GM12865 (cell line): ENCODE results near the gene NLRC3.

Source experiments
- DNase-seq: peaks from one replicate; pipeline ENCODE4 v3.0.0; 2010; ENCODE audit warnings: low read depth
- H3K4me3 ChIP-seq: 2 replicates; pipeline ENCODE4 v1.5.1; 2011; ENCODE audit warnings: mild to moderate bottlenecking, low read depth, low read length, control low read depth
- TF ChIP-seq, protein P1 (sequence below): IDR thresholded peaks from 2 replicates; pipeline ENCODE4 v1.5.1; 2011; ENCODE audit warnings: low read length, control low read depth, low read depth, inconsistent platforms; ENCODE audit not compliant: insufficient read depth; ENCODE audit errors: missing control alignments

Gene NLRC3

DNA sequence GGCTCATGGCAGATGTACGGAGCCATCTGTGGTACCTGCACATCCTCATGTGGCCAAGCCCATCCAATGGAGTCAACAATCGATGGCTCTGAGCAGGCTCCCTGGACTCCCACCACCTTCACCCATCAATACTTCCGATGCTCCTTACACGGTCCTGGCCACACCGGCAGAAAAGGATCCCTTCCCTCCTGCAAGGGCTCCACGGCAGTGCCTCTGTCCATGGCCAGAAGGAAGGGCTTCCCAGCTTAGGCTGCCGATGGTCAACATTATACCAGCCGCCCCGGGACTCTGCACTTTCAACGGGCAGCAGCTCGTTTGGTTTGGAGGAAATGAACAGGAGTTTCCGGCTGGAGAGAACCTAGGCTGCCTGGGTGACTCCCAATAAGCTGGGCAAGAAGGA, 21.0 kb upstream of the NLRC3 start:
- DNase-seq: no peak
- no peak overlapping the region for H3K4me3 ChIP-seq
- TF ChIP-seq, protein P1, sequence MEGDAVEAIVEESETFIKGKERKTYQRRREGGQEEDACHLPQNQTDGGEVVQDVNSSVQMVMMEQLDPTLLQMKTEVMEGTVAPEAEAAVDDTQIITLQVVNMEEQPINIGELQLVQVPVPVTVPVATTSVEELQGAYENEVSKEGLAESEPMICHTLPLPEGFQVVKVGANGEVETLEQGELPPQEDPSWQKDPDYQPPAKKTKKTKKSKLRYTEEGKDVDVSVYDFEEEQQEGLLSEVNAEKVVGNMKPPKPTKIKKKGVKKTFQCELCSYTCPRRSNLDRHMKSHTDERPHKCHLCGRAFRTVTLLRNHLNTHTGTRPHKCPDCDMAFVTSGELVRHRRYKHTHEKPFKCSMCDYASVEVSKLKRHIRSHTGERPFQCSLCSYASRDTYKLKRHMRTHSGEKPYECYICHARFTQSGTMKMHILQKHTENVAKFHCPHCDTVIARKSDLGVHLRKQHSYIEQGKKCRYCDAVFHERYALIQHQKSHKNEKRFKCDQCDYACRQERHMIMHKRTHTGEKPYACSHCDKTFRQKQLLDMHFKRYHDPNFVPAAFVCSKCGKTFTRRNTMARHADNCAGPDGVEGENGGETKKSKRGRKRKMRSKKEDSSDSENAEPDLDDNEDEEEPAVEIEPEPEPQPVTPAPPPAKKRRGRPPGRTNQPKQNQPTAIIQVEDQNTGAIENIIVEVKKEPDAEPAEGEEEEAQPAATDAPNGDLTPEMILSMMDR: no peak

DNA sequence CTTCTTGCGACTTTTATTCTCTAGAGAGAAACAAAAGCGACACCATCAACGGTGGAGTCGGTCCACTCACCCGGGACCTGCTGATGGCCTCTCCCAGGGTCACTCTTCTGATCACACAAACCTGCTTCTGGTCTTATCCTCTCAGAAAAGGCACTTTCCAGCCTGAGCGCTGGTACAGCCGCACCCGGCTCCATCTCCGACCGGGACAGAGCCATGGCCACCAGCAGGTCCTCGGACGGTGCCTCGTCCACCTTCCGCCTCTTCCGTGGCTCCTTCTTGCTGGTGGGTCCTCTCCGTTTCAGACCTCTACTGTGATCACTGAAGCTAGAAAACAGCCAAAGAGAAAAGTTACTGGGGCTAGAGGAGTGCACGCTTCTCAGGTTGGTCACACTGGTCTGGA, 20.5 kb upstream of the NLRC3 start:
- H3K4me3 ChIP-seq: no peak overlapping the region
- TF ChIP-seq, protein P1: no peak
- no peak for DNase-seq

DNA sequence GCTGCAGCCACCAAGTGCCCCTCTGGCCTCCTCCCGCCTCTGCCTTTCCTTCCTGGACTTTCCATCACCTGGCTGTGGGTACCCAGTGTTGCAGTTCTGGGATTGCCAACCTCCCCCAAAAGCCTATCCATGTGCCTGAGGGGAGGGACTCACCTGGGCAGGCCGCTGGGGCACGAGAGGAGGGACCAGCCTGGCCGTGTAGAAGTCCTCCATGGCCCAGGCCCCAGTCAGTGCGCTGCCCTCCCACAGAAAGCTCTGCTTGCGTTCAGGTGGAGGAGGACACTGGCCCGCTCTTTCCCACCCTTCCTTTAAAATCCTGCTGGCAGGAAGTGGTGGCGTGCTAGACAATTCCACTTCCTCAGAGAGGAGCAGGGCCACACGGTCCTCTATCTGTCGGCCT, 20.0 kb upstream of the NLRC3 start:
- DNase-seq: no peak
- TF ChIP-seq, protein P1: no peak

DNA sequence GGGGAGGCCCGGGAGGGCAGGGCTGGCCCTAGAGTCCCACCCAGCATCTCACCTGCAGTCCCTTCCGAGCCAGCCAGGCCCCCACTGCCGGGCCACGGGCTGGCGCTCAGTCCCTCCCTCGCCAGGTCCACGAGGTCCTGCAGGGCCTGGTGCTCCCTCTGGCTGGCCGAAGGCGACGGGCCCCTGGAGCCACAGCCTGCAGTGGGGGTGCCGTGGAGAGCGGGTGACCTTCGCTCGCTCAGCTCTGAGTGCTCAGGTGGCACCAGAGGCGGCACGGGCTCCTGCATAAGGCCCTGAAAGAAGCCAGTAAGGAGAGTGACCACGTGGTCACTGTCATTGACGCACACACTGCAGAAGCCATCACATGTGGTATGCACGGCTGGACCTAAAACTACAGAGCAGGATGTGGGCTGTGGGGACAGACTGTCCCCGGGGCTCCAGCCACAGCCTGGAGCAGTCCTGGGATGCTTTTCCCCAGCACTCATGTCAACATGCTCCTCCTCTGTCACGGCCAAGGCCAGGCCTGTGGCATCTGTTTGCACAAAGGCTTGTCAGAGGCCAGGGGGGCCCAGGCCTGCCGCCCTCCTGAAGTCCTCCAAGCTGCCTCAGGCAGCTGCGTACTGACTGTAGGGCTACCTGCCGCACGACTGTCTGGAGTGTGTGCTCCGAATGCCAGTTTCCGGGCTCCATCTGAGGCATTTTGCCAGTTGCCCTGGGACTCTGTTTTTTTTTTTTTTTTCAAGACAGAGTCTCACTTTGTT, 19.1 kb upstream of the NLRC3 start:
- H3K4me3 ChIP-seq: no peak overlapping the region
- TF ChIP-seq, protein P1: no peak
- DNase-seq: no peak

More for the DNA sequence above, 20.0 kb upstream of the NLRC3 start:
- no peak overlapping the region for H3K4me3 ChIP-seq

DNA sequence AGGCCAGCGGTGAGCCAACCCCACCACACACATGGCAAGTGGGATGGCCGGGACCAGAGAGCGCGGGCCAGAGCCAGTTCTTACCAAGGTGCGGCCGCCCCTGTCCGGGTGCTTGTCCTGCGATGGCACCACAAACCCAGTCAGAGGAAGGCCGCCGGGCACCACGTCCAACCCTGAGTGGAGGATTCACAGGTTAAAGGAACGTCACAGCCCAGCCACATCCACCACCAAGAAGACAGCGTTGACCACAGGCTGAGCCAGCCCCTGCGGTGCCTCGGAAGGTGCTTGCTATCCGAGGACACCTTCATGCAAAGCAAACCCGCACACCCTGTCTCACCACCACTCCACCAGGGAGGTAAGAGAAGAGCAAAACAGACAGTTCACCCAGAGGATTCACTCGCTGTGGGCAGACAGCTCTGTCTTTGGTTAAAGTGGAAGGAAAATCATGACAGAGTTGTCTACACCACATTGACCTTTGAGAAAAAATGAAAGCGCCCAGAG, 18.4 kb upstream of the NLRC3 start:
- DNase-seq: no peak
- H3K4me3 ChIP-seq: no peak overlapping the region
- TF ChIP-seq, protein P1: no peak

DNA sequence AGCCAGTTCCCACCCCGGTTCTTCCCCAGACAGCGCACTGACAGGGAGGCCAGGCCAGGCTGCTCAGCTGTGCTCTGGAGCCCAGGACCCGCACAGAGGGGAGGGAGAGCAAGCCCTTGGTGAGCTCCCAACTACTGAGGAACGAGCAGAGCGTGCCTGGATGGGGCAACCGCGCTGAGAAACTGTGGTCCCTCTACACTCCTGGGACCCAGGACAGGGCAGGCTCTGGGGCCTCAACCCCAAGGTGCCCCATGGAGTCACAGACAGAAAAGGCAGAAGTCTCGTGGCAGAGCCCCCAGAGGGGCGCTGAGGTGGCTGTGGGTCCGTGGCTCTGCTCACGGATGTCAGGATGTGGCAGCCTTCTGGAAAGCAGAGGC, 17.9 kb upstream of the NLRC3 start:
- TF ChIP-seq, protein P1: no peak
- H3K4me3 ChIP-seq: no peak overlapping the region
- no peak for DNase-seq

DNA sequence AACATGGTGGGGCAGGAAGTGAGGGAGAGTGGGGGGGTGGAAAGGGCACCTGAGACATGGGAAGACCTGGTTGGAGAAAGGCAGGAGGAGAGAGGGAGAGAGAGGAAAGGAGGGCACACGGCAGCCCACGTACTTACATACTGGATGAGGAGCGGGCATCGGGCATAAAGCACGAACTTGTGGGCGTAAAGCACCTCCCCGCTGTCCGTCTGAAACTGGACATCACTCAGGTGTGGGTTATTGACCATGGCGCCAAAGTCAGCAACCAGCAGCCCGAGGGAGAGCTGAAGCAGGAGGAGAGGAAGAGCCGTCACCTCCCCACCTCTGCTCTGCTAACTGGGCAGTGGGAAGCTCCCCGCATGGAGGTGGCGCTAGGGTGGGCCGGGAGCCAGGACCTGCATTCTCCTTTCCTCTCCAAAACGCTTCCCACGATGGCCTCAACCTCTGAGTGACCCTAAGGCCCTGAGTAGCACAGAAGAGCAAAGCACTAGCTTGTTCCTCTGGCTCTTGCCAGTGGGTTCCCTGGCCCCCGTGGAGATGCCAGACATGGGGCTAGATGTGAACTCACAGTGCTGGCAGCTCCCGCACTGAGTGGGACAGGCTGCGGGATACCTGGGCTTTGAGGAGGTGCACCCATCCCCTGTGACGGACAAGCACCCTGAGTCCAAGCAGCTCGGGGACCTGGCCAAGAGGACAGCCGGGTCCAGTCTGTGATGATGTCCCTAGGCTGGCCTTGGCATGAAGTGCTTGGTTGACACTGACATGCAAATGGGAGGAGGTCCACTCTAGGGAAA, 17.3 kb upstream of the NLRC3 start:
- DNase-seq: no peak

More for the DNA sequence above, 17.3 kb upstream of the NLRC3 start:
- no peak overlapping the region for H3K4me3 ChIP-seq
- TF ChIP-seq, protein P1: no peak
